SU-DHL-6 (cell line): ENCODE data around the gene CYB5R3.

Source experiments
- H2AFZ ChIP-seq: fragments of 200-600 bp; sonication (generic); 2 replicates; pipeline ENCODE4 v1.6.1; 2014; ENCODE audit warnings: low read depth, mild to moderate bottlenecking, moderate library complexity, mixed read lengths, antibody characterized with exemption, low read length; ENCODE audit not compliant: severe bottlenecking
- H3F3A ChIP-seq: fragments of 200-600 bp; shearing (Covaris generic); 2 replicates; pipeline ENCODE4 v1.6.0; 2016; ENCODE audit warnings: antibody characterized with exemption, mild to moderate bottlenecking; ENCODE audit not compliant: insufficient read depth
- H3K27ac ChIP-seq: fragments of 200-600 bp; sonication (generic); 2 replicates; pipeline ENCODE4 v1.5.1; 2016; ENCODE audit warnings: low read depth, mild to moderate bottlenecking, low read length, moderate library complexity, mixed read lengths
- H3K27me3 ChIP-seq: fragments of 200-600 bp; sonication (generic), shearing (Covaris generic); 2 replicates; pipeline ENCODE4 v1.6.0; 2014; ENCODE audit warnings: mild to moderate bottlenecking, low read length
- H3K36me3 ChIP-seq: fragments of 200-600 bp; sonication (generic); 2 replicates; pipeline ENCODE4 v1.6.1; 2014; ENCODE audit warnings: mild to moderate bottlenecking, low read length, mixed read lengths
- H3K4me2 ChIP-seq: fragments of 300-600, 200-600 bp; shearing (Covaris generic), sonication (generic); 2 replicates; pipeline ENCODE4 v1.6.0; 2014; ENCODE audit warnings: low read length, low read depth, mild to moderate bottlenecking; ENCODE audit not compliant: poor library complexity, severe bottlenecking
- H3K4me3 ChIP-seq: fragments of 200-600 bp; sonication (generic); 2 replicates; pipeline ENCODE4 v1.5.1; 2014; ENCODE audit warnings: antibody characterized with exemption, low read length, mild to moderate bottlenecking, mixed read lengths; ENCODE audit not compliant: insufficient read depth, poor library complexity, severe bottlenecking
- H3K79me2 ChIP-seq: fragments of 200-600 bp; sonication (generic); 2 replicates; pipeline ENCODE4 v1.6.1; 2014; ENCODE audit warnings: mild to moderate bottlenecking, low read length, moderate library complexity; ENCODE audit not compliant: insufficient read depth
- H3K9ac ChIP-seq: fragments of 200-600 bp; sonication (generic); 2 replicates; pipeline ENCODE4 v1.7.0; 2014; ENCODE audit warnings: mild to moderate bottlenecking, low read length
- H3K9me2 ChIP-seq: fragments of 200-600 bp; sonication (generic); replicated peaks from 2 replicates; pipeline ENCODE4 v1.6.1; 2014; ENCODE audit warnings: low read length; ENCODE audit not compliant: insufficient read depth
- H3K9me3 ChIP-seq: fragments of 200-600 bp; sonication (generic); 2 replicates; pipeline ENCODE4 v1.6.1; 2014; ENCODE audit warnings: low read length, mixed read lengths; ENCODE audit not compliant: insufficient read depth
- H4K20me1 ChIP-seq: fragments of 200-600 bp; sonication (generic); 2 replicates; pipeline ENCODE4 v1.6.1; 2014; ENCODE audit warnings: low read depth, mild to moderate bottlenecking, antibody characterized with exemption, low read length, moderate library complexity, mixed read lengths
- EZH2phosphoT487 ChIP-seq: fragments of 200-600 bp; sonication (generic), shearing (Covaris generic); conservative IDR thresholded peaks from 2 replicates; pipeline ENCODE4 v1.6.1; 2018; ENCODE audit warnings: mild to moderate bottlenecking, antibody characterized with exemption, low read length, moderate library complexity, mixed read lengths
- TF ChIP-seq, protein P1 (sequence below): fragments of 200-600 bp; sonication (generic); IDR thresholded peaks from one replicate; pipeline ENCODE4 v1.5.1; 2017; ENCODE audit warnings: antibody characterized with exemption, mild to moderate bottlenecking, low read length, moderate library complexity; ENCODE audit not compliant: insufficient read depth, poor library complexity, severe bottlenecking

Gene CYB5R3

DNA sequence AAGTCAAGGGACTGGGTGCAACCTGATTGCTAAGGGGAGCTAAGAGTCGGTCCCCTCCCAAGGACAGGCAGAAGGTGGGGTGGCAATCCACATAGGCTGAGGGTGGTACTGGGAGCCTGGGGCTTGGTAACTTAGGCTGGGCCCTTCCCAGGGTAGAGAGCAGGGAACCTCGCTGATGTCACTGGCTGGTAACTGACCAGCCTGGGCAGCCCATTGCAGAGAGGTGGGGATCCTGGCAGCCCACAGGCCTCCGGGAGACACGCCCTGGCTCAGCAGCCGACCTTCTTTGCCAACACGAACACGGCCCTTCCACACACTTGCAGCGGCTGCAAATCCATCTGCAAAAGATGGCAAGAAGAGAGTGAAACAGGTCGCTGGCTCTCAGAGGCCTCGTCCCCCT is 46.1 kb upstream of the CYB5R3 start:
- Histone ChIP-seq H3K27ac (no peak overlapping the region), H3K9me2 (no peaks in the 10 kb centered on the region), H3K36me3 (no peaks in the 10 kb centered on the region), H3K4me2 (no peak overlapping the region), H4K20me1 (no peaks in the 10 kb centered on the region), H3K4me3 (no peak overlapping the region), H3K79me2 (peaks cover 7% of the 10 kb centered on the region), H3F3A (no peaks in the 10 kb centered on the region), H3K9me3 (no peaks in the 10 kb centered on the region), H3K27me3 (no peaks in the 10 kb centered on the region), H2AFZ (no peak overlapping the region), H3K9ac (no peak overlapping the region)
- TF ChIP-seq, protein P1, sequence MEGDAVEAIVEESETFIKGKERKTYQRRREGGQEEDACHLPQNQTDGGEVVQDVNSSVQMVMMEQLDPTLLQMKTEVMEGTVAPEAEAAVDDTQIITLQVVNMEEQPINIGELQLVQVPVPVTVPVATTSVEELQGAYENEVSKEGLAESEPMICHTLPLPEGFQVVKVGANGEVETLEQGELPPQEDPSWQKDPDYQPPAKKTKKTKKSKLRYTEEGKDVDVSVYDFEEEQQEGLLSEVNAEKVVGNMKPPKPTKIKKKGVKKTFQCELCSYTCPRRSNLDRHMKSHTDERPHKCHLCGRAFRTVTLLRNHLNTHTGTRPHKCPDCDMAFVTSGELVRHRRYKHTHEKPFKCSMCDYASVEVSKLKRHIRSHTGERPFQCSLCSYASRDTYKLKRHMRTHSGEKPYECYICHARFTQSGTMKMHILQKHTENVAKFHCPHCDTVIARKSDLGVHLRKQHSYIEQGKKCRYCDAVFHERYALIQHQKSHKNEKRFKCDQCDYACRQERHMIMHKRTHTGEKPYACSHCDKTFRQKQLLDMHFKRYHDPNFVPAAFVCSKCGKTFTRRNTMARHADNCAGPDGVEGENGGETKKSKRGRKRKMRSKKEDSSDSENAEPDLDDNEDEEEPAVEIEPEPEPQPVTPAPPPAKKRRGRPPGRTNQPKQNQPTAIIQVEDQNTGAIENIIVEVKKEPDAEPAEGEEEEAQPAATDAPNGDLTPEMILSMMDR = no peak
- TF ChIP-seq EZH2phosphoT487 = no peak

DNA sequence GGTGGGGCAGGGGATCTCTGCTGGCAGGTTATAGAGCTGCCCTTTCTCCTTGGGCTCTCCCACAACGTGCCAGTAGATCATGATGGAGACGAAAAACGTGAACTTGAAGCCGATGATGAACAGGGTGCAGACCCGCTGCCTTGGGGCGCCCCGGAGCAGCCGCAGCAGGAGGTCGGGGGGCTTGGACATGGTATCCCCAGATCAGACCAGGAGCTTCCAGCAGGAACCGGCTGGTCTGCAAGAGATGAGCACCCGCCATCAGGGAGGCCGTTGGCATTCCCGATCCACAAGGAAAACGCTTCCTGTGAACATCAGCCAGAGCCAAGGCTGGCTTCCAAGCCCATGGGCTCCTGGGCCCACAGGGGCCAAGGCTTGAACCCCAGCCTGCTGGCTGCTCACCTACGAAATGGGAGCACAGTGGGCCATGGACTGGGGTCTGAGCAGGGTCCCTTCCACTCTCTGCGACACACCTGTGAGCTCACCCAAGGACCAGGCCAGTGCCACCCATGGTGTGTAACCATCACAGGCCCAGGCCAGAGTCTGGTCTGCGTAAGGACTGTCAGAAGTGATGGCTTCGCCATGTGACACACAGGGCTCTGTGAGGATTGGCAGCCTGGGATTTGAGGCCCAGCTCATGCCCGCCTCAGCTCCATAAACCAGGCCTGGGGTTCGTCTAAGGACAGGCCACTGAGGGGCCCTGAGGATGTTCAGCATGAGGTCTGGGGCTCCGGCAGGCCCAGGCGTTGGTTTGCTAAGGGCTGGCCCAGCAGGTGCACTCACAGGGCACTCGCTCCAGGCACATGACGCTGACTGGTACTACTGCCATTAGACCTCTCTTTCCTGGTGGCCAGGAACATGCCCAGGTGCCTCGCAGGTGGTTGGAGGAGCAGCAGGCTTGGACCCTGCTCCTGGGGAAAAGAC is 44.8 kb upstream of the CYB5R3 start:
- H3K27ac ChIP-seq = no peak overlapping the region
- TF ChIP-seq, protein P1 = no peak
- H3K4me3 ChIP-seq = no peak overlapping the region
- no peaks in the 10 kb centered on the region for H4K20me1 ChIP-seq
- H3K9me2 ChIP-seq = no peaks in the 10 kb centered on the region
- no peaks in the 10 kb centered on the region for H3K36me3 ChIP-seq
- H2AFZ ChIP-seq = no peak overlapping the region
- peaks cover 6% of the 10 kb centered on the region; the same call in 1 of the 2 replicates for H3K79me2 ChIP-seq
- no peaks in the 10 kb centered on the region for H3K9me3 ChIP-seq
- H3K27me3 ChIP-seq = no peaks in the 10 kb centered on the region
- H3K4me2 ChIP-seq = no peak overlapping the region
- no peak overlapping the region for H3K9ac ChIP-seq
- no peaks in the 10 kb centered on the region for H3F3A ChIP-seq

DNA sequence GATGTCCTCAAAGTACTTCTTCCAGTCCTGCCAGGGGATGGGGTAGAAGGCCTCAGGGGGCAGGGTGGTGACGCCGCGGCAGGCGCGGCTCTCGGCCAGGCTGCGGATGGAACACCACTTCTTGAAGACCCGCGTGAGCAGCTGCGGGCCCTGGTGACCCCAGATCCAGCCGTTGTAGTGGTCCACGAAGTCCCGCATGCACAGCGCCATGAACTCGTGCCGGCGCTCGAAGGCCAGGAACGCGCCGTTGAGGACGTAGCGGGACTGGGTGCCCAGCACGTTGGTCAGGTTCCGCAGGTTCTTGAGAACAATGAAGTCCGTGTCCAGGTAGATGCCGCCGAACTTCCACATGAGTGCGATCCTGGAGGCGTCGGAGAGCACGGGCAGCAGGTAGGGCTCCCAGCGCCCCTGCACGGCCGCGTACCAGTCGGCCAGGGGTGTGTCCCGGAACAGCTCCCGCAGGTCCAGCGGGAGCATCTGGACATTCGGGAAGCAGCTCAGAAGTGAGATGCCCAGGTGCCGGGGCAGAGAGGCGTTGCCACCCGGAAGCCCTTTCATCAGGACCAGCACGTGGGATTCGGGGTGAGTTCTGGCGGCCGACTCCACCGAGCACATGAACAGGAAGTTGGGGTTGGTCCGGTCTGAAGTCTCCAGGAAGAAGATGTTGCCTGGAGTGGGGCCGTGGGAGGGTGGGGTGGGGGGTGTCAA is 44.0 kb upstream of the CYB5R3 start:
- Histone ChIP-seq H3K4me2 (no peak overlapping the region), H2AFZ (no peak overlapping the region), H3K79me2 (peaks cover 6% of the 10 kb centered on the region; the same call in 1 of the 2 replicates), H3K27ac (no peak overlapping the region), H3K9me3 (no peaks in the 10 kb centered on the region), H3K27me3 (no peaks in the 10 kb centered on the region), H4K20me1 (no peaks in the 10 kb centered on the region), H3K9me2 (no peaks in the 10 kb centered on the region), H3K36me3 (no peaks in the 10 kb centered on the region), H3F3A (no peaks in the 10 kb centered on the region), H3K4me3 (no peak overlapping the region), H3K9ac (no peak overlapping the region)
- TF ChIP-seq, protein P1 = no peak
- TF ChIP-seq EZH2phosphoT487 = no peak
